Smooth muscle cell (in vitro differentiated cells): Measurements from ENCODE around the gene APRT. TPM values are rescaled to one million over a fixed set of nuclear protein-coding genes. Genes with fewer than 3 reads are reported as not detected.

Experiments
- DNase-seq: peaks from one replicate; lab custom pipeline; 2025; ENCODE audit not compliant: unreplicated experiment; lab: John Stamatoyannopoulos, UW
- H2AFZ ChIP-seq: fragments of 200-600 bp; sonication (generic); 2 replicates; pipeline ENCODE4 v1.6.0; 2016; ENCODE audit warnings: antibody characterized with exemption, low read depth, mild to moderate bottlenecking
- H3F3A ChIP-seq: fragments of 200-600 bp; sonication (generic); 2 replicates; pipeline ENCODE4 v1.6.0; 2017; ENCODE audit warnings: antibody characterized with exemption, low read depth
- H3K27ac ChIP-seq: fragments of 200-600 bp; sonication (generic); 2 replicates; pipeline ENCODE4 v1.5.1; 2016; ENCODE audit warnings: low read depth, mild to moderate bottlenecking
- H3K27me3 ChIP-seq: fragments of 200-600 bp; sonication (generic); 2 replicates; pipeline ENCODE4 v1.6.1; 2016; ENCODE audit warnings: low read depth, mild to moderate bottlenecking
- H3K36me3 ChIP-seq: fragments of 200-600 bp; sonication (generic); 2 replicates; pipeline ENCODE4 v1.5.1; 2016; ENCODE audit warnings: low read depth
- H3K4me1 ChIP-seq: fragments of 200-600 bp; sonication (generic); 2 replicates; pipeline ENCODE4 v1.5.1; 2016; ENCODE audit warnings: low read depth
- H3K4me2 ChIP-seq: fragments of 200-600 bp; sonication (generic); 2 replicates; pipeline ENCODE4 v1.6.0; 2016; ENCODE audit warnings: mild to moderate bottlenecking
- H3K4me3 ChIP-seq: fragments of 200-600 bp; sonication (generic); 2 replicates; pipeline ENCODE4 v1.5.1; 2016; ENCODE audit warnings: mild to moderate bottlenecking
- H3K79me2 ChIP-seq: fragments of 200-600 bp; sonication (generic); 2 replicates; pipeline ENCODE4 v1.6.0; 2016; ENCODE audit warnings: low read depth, mild to moderate bottlenecking
- H3K9ac ChIP-seq: fragments of 200-600 bp; sonication (generic); 2 replicates; pipeline ENCODE4 v1.6.0; 2016; ENCODE audit warnings: low read depth
- H3K9me3 ChIP-seq: fragments of 200-600 bp; sonication (generic); replicated peaks from 2 replicates; pipeline ENCODE4 v1.5.1; 2016; ENCODE audit warnings: low read depth
- H4K20me1 ChIP-seq: fragments of 200-600 bp; sonication (generic); 2 replicates; pipeline ENCODE4 v1.6.0; 2016; ENCODE audit warnings: low read depth
- WGBS: methylation state at CpG from one replicate; pipeline ENCODE4 v1.1.7; 2016; ENCODE audit warnings: low lambda C conversion rate; 5-methylcytosine and 5-hydroxymethylcytosine counted together
- polyA plus RNA-seq: library from polyadenylated mRNA; unstranded; fragments of >200 nt; fragmentation: Nextera tagmentation; extraction: Ambion mirVana; gene quantifications from 2 replicates; pipeline ENCODE4 v1.2.1, GENCODE V29; 2016
- total RNA-seq: library from RNA; depleted of rRNA; stranded (reverse); fragments of >200 nt; gene quantifications from 2 replicates; pipeline ENCODE4 v1.2.3, GENCODE V29; 2014
- TF ChIP-seq, protein P1 (sequence below): fragments of 200-600 bp; sonication (generic); IDR thresholded peaks from 2 replicates; pipeline ENCODE4 v1.5.1; 2017; ENCODE audit warnings: borderline replicate concordance, mild to moderate bottlenecking, antibody characterized with exemption; ENCODE audit not compliant: insufficient read depth, poor library complexity, severe bottlenecking

Gene APRT
- total and polyA plus RNA-seq, 2 experiments from 2014 or later = 143 to 200 TPM

DNA sequence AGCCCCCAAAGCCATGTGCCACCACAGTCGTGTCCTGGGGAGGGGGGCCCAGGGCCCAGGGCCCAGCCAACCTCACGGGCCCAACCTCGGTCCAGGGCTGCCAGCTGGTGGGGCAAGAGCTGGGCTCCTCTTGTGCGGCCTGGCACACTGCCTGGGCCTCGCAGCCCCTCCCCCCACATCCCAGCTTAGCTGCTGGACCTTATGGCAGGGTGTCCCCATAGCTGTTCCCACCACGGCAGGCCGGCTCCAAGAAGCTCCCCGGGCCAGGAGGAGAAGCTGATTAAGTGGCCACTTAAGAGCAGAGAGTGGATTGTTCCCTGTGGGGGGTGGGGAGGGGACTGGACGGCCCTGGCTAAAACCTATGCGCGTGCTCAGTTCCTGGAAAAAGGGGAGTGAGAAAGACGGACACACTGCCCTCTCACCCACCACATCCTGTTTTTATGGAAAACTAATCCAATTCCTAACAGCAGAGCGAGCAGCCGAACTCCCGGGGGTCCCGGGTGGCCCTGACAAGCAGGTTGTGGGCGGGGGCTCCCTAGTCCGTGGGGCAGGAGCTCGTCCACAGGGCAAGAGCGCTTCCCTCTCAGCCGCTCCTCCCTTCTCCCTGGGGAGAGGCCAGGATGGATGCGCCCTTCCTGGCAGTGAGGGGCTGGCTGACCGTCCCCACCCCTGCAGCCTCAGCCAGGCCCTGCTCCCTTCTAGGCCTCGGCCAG is 43.5 kb downstream of the APRT start:
- 52% methylated on average over 24 of the region's 24 CpGs for WGBS
- Histone ChIP-seq H4K20me1 (peaks cover 97% of the 10 kb centered on the region), H3K9me3 (no peaks in the 10 kb centered on the region), H3K9ac (no peak overlapping the region), H3K27ac (no peak overlapping the region), H3K36me3 (no peaks in the 10 kb centered on the region), H2AFZ (no peak overlapping the region), H3K4me1 (peaks cover 45% of the 10 kb centered on the region), H3K27me3 (no peaks in the 10 kb centered on the region), H3K79me2 (peaks cover 71% of the 10 kb centered on the region), H3K4me2 (peak overlapping the region; percentile 15), H3K4me3 (no peak overlapping the region), H3F3A (peaks cover 12% of the 10 kb centered on the region)
- DNase-seq = no peak
- TF ChIP-seq, protein P1, sequence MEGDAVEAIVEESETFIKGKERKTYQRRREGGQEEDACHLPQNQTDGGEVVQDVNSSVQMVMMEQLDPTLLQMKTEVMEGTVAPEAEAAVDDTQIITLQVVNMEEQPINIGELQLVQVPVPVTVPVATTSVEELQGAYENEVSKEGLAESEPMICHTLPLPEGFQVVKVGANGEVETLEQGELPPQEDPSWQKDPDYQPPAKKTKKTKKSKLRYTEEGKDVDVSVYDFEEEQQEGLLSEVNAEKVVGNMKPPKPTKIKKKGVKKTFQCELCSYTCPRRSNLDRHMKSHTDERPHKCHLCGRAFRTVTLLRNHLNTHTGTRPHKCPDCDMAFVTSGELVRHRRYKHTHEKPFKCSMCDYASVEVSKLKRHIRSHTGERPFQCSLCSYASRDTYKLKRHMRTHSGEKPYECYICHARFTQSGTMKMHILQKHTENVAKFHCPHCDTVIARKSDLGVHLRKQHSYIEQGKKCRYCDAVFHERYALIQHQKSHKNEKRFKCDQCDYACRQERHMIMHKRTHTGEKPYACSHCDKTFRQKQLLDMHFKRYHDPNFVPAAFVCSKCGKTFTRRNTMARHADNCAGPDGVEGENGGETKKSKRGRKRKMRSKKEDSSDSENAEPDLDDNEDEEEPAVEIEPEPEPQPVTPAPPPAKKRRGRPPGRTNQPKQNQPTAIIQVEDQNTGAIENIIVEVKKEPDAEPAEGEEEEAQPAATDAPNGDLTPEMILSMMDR = no peak

DNA sequence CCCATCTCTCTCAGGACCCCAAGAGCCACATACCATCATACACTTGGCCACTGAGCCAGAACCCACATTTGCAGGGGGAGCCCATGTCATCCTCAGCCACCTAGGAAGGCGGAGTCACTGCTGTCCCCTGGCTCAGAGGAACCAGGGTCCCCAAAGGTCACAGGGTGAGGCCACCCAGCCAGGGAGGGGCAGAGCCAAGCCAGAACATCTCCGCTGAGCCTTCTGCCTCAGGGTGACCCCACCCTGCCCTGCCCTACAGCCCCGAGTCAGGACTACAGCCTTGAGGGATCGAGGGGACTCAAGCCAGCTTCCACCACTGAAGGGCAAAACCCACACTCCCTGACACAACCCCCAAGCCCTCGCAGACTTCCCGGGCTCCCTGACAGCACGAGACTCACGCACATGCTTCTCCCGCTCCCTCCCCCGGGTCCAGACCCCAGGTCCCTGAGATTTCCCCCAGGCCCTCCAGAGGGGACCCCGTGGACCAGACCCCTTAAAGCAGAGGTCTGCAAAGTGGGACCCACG is 44.1 kb downstream of the APRT start:
- WGBS = 82% methylated on average over 12 of the region's 12 CpGs
- H3K79me2 ChIP-seq = peaks cover 74% of the 10 kb centered on the region
- H3K27ac ChIP-seq = no peak overlapping the region
- no peak for DNase-seq
- H3K9ac ChIP-seq = no peak overlapping the region
- no peak overlapping the region for H2AFZ ChIP-seq
- H3K9me3 ChIP-seq = no peaks in the 10 kb centered on the region
- peaks cover 9% of the 10 kb centered on the region for H3F3A ChIP-seq
- H3K4me2 ChIP-seq = no peak overlapping the region
- H3K4me1 ChIP-seq = peaks cover 42% of the 10 kb centered on the region
- no peak overlapping the region for H3K4me3 ChIP-seq
- TF ChIP-seq, protein P1 = no peak
- no peaks in the 10 kb centered on the region for H3K36me3 ChIP-seq
- H3K27me3 ChIP-seq = no peaks in the 10 kb centered on the region
- peaks cover 97% of the 10 kb centered on the region for H4K20me1 ChIP-seq

DNA sequence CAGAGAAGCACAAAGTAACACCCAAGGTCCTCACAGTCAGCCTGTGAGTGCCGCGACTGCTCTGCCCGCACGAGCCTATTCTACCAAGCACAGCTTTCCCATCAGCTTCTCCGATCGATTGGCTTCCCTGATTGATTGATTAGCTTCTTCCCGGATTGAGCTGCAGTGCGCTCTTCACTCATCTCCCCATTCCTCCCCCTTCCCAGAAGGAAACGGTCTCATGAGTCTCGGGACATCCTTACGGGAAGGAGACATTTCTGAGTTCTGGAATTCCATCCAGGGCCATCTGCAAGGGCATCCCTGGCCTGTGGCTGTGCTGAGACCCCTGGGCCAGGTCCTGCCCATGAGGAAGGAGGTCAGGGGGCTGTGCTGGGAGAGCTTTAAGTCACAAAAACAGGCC is 44.8 kb downstream of the APRT start:
- Histone ChIP-seq H3K79me2 (peaks cover 76% of the 10 kb centered on the region), H2AFZ (no peak overlapping the region), H4K20me1 (peaks cover 96% of the 10 kb centered on the region), H3K27ac (no peak overlapping the region), H3K4me1 (peaks cover 42% of the 10 kb centered on the region), H3K4me2 (no peak overlapping the region), H3K27me3 (no peaks in the 10 kb centered on the region), H3K9ac (no peak overlapping the region), H3K4me3 (no peak overlapping the region), H3K36me3 (no peaks in the 10 kb centered on the region), H3F3A (peaks cover 9% of the 10 kb centered on the region), H3K9me3 (no peaks in the 10 kb centered on the region)
- TF ChIP-seq, protein P1 = no peak
- no peak for DNase-seq
- WGBS = 84% methylated on average over 11 of the region's 11 CpGs
